ENCODE data around the gene MAB21L4.

Gene MAB21L4

DNA sequence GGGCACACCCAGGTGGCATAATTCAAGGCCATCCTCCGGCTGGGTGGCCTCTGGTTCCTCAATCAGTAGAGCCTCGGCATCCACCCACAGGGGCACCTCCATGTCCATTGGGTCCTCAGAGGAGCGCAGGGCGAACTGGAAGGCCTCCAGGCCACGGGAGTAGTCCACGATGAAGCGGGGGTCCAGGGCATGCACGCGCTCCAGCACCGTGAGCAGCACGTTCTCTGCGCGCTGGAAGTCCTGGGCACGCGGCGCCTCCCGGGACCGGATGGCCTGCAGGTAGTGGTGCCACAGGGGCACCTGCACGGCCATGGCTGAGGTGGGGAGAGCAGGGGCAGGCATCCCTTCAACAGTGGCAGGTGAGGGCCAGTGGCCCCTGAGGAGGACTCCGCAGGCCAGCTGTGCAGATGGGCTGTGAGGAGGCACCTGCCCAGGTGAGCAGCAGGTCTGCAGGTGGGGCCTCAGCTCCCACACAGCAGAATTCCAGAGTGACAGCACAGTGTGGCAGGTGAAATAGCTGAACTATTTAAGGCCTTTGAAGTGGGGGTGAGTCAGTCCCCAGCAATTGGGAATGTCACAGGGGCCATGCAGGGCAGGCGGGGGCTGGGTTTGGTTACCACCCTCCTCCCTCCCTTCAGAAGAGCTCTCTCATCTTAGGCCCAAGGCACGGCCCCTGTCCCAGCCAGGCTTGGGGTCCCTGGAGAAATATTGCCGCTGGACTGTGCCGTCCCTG lies at the start of gene MAB21L4:
Gene MAB21L4, minus strand, starts transcription at position 501 of the 733 bp plus-strand sequence. Its CDS starts 159 bp downstream, at position 342.
- no peak for DNase-seq

DNA sequence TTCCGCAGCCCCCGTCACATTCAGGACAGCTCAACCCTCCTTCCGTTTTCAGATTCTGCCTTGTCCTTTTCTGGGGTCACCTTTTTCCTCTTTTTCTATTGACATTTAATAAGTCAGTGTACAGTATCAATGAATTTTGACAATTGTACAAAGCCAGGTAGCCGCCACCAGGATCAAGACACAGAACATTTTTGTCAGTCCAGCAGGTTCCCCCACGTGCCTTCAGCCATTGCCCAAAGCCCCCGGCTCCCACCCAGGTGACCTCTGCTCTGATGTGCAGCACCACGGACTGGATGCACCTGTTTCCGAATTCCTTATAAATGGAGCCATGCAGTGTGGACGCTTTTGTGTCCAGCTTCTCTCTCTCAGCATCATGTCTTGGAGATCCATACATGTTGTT lies 40.1 kb upstream of the MAB21L4 start:
- no peak for DNase-seq

DNA sequence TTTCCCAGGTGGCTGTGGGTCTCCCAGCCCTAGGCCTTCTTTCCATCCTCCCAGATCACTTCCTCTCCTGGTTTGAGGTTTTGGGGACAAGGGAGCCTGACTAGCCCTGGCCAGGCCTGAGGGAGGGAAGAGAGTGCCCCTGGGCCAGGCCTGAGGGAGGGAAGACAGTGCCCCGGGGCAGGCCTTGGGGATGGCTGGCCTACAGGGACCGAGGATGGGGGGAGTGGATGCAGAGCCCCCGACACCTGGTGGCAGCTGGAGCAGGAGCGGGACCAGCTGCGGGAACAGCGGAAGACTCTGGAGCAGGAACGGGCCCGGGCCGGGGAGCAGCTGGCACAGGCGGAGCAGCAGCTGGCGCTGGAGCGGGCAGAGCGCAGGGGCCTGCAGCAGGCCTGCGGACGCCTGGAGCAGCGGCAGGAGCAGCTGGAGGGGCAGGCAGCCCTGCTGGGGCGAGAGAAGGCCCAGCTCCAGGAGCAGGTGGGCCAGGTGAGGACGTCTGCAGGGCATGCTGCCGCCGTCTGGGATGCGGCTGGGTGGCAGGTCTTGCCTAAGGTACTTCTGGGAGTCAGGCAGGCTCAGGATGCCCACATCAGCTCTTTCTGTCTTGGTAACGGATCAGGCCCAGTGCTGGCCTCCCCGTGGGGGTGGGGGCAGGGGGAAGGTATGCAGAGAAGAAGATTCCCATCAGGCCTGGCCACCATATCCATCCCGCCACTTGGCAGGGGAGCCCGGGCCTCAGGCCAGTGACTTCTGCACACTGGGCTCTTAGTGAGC lies 39.3 kb upstream of the MAB21L4 start:
- DNase-seq, result peak in 1 of 2 experiments; percentile 2

DNA sequence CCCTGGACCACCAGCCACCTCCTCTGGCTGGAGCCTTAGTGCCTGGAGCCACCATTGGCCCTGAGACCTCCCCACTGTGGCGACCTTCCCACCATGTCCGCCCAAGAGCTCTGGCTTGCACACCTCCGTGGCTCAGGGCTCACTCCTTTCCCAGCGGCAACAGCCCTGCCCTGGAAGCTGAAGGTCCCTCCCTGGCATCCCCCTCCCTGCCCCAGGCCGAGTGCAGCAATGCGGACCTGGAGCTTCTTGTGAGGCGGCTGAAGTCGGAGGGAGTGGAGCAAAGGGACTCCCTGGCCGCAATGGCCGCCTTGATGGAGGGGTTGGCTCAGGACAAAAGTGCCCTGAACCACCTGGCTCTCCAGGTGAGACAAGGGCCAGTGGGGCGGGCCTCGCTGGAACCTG lies 38.7 kb upstream of the MAB21L4 start:
- peak; percentile 3 to 5 for DNase-seq

DNA sequence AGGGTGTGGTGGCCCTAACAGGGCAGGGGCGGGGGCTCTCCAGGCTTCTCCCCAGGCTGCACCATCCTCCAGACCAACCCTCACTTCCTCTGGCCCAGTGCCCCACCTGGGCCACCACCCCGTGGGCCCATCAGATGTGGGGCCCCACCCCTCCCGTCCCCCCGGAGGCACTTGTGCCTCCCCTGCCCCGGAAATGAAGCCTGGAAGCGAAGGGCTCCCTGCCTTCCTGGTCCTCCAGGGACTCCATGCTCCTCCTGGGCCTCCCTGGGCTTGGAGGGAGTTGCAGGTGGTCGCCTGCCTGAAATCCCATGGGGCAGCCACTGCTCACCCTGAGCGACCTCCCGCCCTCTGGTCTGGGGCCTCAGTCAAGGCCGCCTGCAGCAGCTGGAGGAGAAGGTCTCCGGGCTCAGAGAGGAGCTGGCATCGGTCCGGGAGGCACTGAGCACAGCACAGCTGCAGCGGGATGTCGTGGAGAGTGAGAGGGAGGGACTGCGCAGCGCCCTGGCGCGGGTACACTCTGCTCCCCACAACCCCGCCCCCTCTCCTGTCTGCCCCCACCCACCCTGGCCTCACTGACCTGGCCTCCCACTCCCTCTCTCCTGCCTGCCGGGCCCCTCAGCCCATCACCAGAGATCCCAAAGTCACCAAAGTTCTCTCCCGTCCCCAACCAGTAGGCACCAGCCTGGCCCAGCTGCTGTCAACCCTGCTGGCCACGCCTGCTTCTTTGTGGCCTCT lies 38.2 kb upstream of the MAB21L4 start:
- DNase-seq, result peak; percentile 10 to 12

DNA sequence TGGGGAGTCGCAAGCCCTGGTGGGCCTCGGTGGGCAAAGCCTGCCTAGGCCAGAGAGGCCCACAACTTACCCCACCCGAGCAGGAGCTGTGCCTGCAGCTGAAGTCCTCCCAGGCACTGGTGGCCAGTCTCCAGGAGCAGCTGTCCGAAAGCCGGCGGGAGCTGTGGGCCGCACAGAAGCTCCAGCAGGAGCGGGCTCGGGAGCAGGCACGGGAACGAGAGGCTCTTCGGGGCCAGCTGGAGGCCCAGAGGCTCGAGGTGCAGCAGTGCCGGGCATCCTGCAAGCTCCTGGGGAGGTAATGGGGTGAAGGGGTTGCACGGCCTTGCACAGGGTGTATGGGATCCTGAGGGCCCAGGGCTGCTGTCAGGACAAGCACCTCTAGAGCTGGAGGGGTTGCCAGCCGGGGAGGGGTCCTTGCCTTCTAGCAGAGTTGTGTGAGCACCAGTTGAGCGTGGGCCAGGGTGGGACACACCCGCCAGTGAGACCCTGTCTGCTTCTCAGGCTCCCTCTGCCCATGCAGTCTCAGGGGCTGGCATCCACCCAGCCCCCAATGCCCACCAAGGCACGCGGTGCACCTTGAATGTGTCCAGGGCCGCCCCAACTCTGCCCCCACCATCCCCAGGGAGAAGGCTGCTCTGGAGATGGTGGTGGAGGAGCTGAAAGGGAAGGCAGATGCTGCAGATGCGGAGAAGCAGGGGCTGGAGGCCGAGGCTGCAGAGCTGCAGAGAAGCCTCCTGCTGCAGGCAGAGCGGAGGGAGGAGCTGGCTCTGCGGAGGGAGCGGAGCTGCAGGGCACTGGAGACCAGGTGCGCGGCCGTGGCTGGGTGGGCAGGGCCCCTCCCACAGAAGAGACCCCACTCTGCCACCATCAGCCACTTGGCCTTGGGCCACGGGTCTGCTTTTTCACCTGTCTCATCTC lies 37.4 kb upstream of the MAB21L4 start:
- DNase-seq, result peak; percentile 12

DNA sequence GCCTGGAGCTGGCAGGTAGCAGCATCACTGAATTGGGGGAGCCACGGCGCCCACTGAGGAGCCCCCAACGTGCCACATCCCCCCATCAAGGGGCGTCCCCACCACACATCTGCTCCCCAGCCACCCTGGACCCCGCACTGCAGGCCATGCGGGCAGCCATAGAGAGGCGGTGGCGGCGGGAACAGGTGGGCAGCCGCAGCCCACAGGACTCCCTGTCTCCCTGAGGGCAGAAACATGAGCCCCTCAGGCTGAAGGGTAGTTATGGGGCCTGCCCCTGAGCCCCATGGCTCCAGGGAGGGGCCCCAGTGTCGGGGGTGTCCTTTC lies 36.7 kb upstream of the MAB21L4 start:
- DNase-seq, result peak in 1 of 2 experiments; percentile 2

DNA sequence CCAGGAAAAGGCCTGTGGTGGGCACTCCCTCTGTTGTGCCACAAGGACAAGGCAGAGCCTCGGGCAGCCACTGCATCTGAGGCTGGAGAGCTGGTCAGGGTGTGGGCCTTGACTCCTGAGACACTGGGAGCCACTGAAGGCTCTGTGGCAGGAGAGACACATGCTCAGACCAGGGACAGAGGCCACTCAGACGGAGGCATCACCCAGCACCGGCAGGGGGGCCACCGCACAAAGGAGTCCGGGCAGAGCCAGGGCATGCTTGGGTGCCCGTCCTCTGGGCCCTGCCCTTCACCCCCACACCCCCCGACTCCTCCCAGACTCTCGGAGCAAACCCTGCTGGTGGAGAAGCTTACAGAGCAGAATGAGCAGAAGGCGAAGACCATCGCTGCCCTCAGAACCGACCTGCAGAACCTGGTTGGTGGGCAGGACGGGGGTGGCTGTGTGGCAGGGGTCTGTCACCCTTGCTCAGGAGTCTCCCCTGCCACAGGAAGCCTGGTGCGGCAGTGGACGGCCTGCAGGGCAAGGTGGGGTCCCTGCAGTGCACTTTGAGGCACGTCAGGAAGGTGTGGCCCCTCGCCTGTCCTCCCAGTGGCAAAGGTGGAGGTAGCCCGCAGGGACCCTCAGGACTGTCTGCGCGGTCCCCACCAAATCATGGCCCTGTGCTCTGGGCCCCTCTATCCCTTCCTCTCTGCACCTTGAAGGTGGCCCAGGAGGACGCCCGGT lies 36.2 kb upstream of the MAB21L4 start:
- peak; percentile 4 to 5 for DNase-seq

DNA sequence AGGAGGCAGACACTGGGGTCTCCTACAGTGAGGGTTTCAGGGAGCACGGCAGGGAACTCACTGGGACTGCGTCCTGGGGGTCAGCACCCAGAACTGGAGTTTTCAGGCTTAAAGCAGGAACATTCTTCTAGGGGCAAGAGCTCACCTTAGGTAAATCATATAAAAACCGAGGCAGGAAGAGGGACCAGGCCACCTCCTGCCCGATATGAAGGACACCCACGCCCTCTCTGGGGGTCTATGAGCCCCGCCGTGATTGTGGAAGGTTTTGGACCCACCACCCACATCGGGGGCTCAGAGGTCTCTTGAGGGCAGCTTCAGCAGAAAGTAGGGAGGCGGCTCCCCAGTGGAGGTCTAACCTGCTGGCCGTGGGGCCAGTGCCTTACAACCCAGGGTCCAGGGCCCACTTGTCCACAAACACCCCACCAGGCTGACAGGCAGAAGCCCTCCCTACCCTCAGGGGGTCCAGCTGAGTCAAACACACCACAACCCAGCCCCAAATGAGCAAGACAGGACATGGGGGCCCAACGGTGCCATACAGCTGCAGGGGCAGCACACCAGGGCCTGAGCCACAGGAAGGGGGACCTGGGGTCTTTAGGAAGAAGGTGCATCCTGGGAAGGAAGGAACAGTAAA lies 35.5 kb upstream of the MAB21L4 start:
- DNase-seq, result peak; percentile 6 to 10

DNA sequence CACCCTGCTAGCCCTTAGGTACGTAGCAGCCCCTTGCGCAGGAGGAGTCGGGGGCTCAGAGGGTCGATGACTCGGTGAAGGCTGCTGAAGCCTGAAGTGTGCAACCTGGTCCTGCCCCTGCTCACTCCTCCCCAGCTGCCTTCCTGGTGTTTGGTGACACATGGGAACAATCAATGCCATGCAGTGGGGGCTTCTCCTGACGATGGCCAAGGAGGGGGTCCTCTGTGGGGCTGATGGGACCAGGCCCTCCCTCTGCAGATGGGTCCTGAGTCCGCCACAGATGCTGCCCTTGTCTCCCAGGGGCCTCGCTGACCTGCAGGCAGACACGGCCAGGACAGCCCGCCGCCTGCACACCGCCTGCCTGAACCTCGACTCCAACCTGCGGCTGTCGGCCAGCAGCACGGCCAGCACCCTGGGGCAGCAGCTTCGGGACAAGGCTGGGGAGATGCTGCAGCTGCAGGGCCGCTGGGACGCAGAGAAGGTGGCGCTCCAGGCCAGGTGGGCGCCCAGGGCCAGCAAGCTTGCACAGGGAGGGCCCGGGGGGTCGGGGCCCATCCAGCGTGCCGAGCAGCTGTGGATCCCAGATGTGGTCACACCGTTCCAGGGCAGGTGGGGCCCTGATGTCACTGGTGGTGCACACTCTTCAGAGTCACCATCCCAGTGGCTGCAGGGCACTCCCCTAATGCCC lies 34.8 kb upstream of the MAB21L4 start:
- peak; percentile 2 to 10 for DNase-seq

DNA sequence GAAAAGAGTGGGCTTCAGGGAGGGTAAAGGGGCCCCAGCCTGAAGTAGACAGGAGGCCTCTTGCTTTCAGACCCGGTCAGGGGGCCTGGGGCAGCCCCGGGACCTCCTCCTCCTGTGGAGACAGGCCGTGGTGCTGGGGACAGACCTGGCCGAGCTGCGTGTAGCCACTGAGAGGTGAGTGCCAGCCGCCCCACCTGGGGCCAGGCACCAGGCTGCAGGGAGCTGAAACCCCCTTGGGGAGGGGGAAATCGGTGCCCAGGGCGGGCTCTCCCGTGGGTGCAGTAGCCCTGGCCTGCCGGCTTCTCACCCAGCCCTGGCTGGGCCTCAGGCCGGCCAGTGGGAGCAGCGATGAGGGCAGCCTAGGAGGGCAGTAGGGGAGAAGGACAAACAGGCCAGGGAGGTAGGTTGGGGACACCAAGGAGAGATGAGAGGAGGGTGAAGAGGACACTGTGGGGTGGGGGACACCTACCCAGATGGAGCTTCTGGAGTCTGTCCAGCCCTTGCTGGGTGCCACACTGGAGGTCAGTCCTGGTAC lies 34.2 kb upstream of the MAB21L4 start:
- DNase-seq, result peak; percentile 2 to 12

DNA sequence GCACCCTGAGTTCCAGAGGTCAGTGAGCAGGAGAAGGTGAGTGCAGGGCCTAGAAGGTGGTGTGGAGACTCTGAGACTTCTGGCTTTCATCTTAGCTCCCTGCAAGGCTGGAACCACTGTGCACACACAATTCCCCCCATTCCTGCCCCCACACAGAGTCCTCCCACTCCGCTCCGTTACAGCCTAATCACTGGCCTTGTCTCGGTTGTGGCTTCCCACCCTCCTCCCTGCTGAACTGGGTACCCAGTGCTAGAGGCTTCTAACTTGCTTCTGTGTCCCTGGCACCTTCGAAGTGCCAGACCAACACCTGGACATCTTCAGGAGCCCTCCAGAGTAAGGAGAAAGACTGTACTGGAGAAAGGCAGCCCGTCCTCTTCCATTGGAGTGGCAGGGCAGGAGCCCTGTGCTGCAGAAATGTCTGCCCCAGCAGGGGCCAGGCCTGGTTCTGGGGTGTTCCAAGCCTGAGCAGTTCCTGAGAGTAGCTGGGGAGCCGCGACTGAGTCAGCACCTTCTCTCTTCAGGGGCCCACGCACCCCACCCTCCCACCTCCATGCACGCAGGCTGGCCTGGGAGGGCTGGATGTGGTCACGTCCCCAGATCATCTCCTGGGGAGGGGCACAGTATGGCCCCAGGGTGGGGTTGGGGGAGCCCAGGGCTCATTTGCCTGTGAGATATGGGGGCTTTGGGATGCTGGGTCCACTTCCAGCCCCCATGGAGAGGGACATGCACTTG lies 33.6 kb upstream of the MAB21L4 start:
- peak; percentile 12 for DNase-seq

DNA sequence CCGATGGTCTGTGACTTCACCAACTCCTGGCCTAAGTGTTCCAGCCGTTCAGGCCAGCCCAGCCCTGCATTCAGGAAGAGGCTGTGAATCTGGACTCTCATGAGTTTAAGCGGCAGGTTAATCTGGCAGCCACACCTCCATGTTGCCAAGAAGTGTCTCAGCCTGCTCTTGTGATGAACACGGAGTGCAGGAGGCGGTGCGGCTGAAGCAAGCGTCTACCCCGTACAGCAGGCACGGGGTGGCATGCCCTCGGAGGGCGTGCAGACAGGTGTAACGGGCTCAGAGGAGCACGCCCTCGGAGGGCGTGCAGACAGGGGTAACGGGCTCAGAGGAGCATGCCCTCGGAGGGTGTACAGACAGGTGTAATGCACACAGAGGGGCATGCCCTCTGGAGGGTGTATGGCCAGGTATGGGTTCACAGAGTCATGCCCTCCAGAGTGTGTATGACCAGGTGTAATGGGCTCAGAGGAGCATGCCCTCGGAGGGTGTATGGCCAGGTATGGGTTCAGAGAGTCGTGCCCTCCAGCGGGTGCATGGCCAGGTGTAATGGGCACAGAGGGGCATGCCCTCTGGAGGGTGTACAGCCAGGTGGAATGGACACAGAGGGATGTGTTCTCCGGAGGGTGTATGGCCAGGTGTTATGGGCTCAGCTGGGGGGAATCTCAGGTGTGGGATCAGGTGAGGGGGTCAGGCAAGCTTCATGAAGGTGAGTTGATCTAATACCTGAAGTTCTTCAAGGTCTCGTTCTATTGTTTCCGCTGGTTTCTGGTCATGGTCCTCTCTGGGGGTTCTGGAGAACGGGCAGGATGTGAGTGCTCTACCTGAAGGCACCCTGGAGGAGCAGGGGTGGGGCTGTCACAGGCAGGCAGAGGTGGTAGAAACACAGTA lies 32.8 kb upstream of the MAB21L4 start:
- peak; percentile 9 to 12 for DNase-seq

DNA sequence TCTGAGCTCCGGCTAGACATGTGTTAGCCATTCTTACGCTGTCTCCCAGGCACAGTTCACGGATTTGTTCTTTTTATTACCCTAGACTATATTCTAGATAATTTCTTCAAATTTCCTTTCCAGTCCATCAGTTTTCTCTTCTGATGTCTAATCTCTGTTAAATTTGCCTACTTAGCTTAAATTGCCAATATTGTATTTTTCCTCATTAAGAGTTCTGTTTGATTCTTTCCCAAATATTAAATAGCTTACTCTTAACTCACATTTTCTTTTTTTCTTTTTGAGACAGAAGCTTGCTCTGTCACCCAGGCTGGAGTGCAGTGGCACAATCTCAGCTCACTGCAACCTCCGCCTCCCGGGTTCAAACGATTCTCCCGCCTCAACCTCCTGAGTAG lies 31.4 kb upstream of the MAB21L4 start:
- no peak for DNase-seq

DNA sequence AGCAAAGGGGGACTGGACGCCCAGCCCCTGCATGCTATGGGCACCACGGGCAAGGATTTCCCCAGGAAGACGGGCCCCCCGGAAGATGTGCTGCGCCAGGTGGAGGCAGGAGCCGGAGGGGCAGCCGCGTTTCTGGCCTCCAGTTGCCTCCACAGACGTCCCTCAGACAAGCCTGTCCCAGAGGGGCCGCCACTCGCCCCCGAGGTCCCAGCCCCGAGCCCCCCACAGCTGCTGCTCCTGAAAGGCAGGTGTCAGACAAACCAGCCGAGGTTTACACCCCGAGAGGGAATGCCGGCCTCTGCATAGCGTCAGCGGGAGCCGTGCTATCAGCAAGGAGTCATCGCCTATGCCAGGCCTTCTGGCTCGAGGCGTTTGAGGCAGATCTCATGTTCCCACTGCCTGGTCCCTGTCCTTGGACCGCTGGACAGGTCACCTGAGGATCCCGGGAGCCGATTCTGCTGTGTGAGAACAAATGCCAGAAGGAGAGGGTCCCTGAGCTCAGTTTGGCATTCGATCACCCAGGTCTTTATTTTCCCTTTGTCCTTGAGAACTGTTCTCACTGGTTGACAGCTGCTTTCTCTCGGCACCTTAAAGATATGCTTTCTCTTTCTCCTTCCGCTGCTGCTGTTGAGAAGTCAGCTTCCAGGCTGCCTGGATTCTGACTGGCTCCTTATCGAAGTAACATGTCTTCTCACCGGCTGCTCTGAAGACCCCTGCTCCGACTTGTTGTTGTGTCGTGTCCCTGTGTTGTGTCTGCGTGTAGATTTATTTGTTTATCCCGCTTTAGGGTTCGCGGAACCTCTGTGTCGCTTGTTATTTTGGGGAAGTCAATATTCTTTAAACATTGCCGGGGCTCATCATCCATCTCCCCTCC lies 30.8 kb upstream of the MAB21L4 start:
- DNase-seq, result peak; percentile 10 to 16

DNA sequence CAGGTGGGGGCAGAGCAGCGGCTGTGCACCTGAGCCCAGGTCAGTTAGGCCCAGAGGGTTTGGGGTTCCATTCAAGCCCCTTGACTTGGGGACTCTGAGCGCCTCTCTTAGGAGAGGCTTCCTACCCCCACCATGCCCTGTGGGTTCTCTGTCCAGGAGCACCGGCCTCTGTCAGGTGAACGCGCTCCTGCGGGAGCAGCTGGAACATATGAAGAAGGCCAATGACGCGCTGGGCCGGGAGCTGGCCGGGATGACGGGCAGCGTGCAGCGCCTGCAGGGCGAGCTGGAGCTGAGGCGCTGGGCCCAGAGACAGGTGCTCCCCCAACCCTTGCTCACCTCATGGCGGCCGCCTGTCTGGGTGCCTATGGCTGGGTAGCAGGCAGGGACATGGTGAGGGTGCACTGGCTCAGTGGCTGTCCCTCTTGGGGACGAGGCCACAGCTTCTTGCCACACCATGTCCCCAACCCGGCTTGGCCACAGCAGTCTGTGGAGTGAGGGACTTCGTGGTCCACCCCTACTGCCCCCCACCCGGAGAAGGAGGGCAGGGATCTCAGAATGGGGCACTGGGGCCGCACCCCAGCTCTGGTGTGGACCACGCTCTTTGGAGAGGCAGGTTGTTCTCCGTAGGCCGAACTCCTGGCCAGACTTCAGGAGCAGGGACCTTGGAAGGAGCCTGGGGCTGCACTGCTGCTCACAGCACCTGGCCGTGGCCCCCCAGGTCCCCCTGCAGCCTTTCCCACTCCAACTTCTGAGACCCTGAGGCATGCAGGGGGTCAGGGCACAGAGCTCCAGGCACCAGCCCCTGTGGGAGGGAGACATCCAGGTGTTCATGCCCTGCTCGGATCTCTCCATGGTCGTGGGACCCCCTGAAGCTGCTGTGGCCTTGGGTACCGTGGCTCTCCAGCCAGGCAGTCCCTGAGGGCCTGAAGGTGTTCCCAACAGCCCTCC lies 29.9 kb upstream of the MAB21L4 start:
- DNase-seq, result peak; percentile 16
